Measurements from ENCODE around the gene EYA2. TPM values are rescaled to one million over a fixed set of nuclear protein-coding genes. Genes with fewer than 3 reads are reported as not detected.

Gene EYA2
- total and polyA plus RNA-seq, 2 of the 4 experiments (the other 2 are of a cell fraction) = 2.3 to 5.4 TPM

GRCh38 chr20:46879386-46879785, 15.3 kb upstream of the EYA2 start:
- no CpG with 5 or more reads among the region's 5 CpGs for WGBS, 2 experiments (ENCODE audit: extremely low coverage in 2 of 2, insufficient read length in 1 of 2)
- dilution Hi-C loops (cut with HindIII; ENCODE audit: low sequenced_read_pairs, unreplicated experiment) = no loop called here

More at GRCh38 chr20:46879386-46879785, 15.3 kb upstream of the EYA2 start:
- Histone ChIP-seq H3K23ac (ENCODE audit: low read depth, low read length) (no peak overlapping the region), H2AFZ (replicated peaks; ENCODE audit: low read length, poor library complexity) (no peak overlapping the region), H3K4me1 (ENCODE audit: control insufficient read depth, insufficient read depth, low read length) (peaks cover 4% of the 10 kb centered on the region), H4K20me1 (ENCODE audit: insufficient read depth, low read length) (no peaks in the 10 kb centered on the region), H3K79me1 (ENCODE audit: low read depth in 1 of 2, low read length in 2 of 2) (no peaks in the 10 kb centered on the region), H3K56ac (ENCODE audit: extremely low read depth, insufficient read depth, low read length) (no peak overlapping the region), H3K27me3 (ENCODE audit: control insufficient read depth, insufficient read depth, low read length) (no peaks in the 10 kb centered on the region), H3K9ac (ENCODE audit: low read depth, low read length) (no peak overlapping the region), H3K4ac (ENCODE audit: low read depth, low read length) (no peak overlapping the region), H3K27ac (ENCODE audit: insufficient read depth, low read length) (no peak overlapping the region), H4K5ac (ENCODE audit: low read depth, low read length) (no peak overlapping the region), H3K9me1 (ENCODE audit: insufficient read depth, low read length) (no peaks in the 10 kb centered on the region), H3K18ac (ENCODE audit: low read depth, low read length) (no peak overlapping the region), H2BK20ac (ENCODE audit: low read depth, low read length) (no peak overlapping the region), H3K36me3 (ENCODE audit: control insufficient read depth, insufficient read depth, low read length) (no peaks in the 10 kb centered on the region), H2BK120ac (ENCODE audit: low read depth, low read length) (no peak overlapping the region), H3K4me3 (ENCODE audit: insufficient read depth, low read depth, low read length) (no peak overlapping the region), H2BK15ac (ENCODE audit: low read depth, low read length) (no peak overlapping the region), H2BK5ac (ENCODE audit: low read depth, low read length, poor library complexity, severe bottlenecking) (no peak overlapping the region), H2AK9ac (replicated peaks; ENCODE audit: low read depth, low read length, poor library complexity) (no peak overlapping the region), H4K8ac (ENCODE audit: low read depth in 2 of 2, low read length in 2 of 2) (no peak overlapping the region), H3K14ac (replicated peaks; ENCODE audit: low read depth, low read length) (no peak overlapping the region), H4K91ac (ENCODE audit: insufficient read depth, low read depth, low read length) (no peak overlapping the region), H3K4me2 (ENCODE audit: low read depth, low read length) (no peak overlapping the region), H2AK5ac (ENCODE audit: low read depth, low read length) (no peak overlapping the region), H3K9me3 (ENCODE audit: control insufficient read depth, insufficient read depth, low read length) (no peaks in the 10 kb centered on the region)
- in situ Hi-C loops (cut with MboI; ENCODE audit: low sequenced_read_pairs) = no loop called here
- no TSS peak for BruUV-seq (replicated peaks)
- ChIA-PET CTCF (no interaction called here), POLR2A (ENCODE audit: unreplicated experiment) (no interaction called here)
- intact Hi-C loops (cut with micrococcal nuclease) = no loop called here
- TF ChIP-seq RFX5 (IDR thresholded peaks at IDR 0.05; ENCODE audit: low read depth, low read length) (no peak), MXI1 (IDR thresholded peaks at IDR 0.05; ENCODE audit: borderline replicate concordance, low read depth, low read length) (no peak), USF2 (IDR thresholded peaks at IDR 0.05; ENCODE audit: low read depth, low read length) (no peak), RCOR1 (IDR thresholded peaks at IDR 0.05; ENCODE audit: insufficient replicate concordance, low read length) (no peak), FOS (IDR thresholded peaks at IDR 0.05; ENCODE audit: low read depth, low read length) (no peak), ELK1 (IDR thresholded peaks at IDR 0.05; ENCODE audit: borderline replicate concordance, low read depth, low read length) (no peak), RAD21 (IDR thresholded peaks at IDR 0.05; ENCODE audit: low read length) (no peak), CHD1 (IDR thresholded peaks at IDR 0.05; ENCODE audit: low read depth, low read length) (no peak), NFE2L2 (IDR thresholded peaks at IDR 0.05; ENCODE audit: low read depth, low read length) (no peak), POLR2A (IDR thresholded peaks at IDR 0.05; ENCODE audit: low read depth, low read length) (no peak), BHLHE40 (IDR thresholded peaks at IDR 0.05; ENCODE audit: low read depth, low read length) (no peak), MAFK (IDR thresholded peaks at IDR 0.05; ENCODE audit: low read depth, low read length) (no peak)
- ATAC-seq (ENCODE audit: low read depth) (no peak), DNase-seq (no peak)

All from IMR-90 (cell line).